IMR-90 (cell line): ENCODE results near the gene PRKAR1B. TPM values are rescaled to one million over a fixed set of nuclear protein-coding genes. Genes with fewer than 3 reads are reported as not detected.

Experiments used
- ATAC-seq: fragments of 200-7000 bp; cut with Tn5 transposase; 2 replicates; pipeline ENCODE4 v1.9.1; 2020; ENCODE audit warnings: low read depth, mild to moderate bottlenecking, moderate library complexity
- BruUV-seq: library from RNA; stranded (reverse); fragments of 400-500 nt; replicated peaks from 2 replicates; lab custom pipeline; 2021; lab: Mats Ljungman, UMichigan
- CTCF ChIA-PET: fragments of 300-600 bp; formaldehyde crosslinking; extraction: SDS; loops from one replicate; lab custom pipeline; 2021; ENCODE audit warnings: antibody characterized with exemption; lab: Yijun Ruan, JAX
- POLR2A ChIA-PET: fragments of 300-600 bp; sonication (Branson Sonifier 250); formaldehyde crosslinking; loops from one replicate; lab custom pipeline; 2022; ENCODE audit warnings: antibody characterized with exemption; ENCODE audit not compliant: unreplicated experiment; lab: Charles Lee
- DNase-seq: peaks from one replicate; pipeline ENCODE4 v3.0.0; 2013
- H2AFZ ChIP-seq: replicated peaks from 2 replicates; pipeline ENCODE3; 2013; ENCODE audit warnings: low read length, mild to moderate bottlenecking; ENCODE audit not compliant: poor library complexity
- H2AK5ac ChIP-seq: 2 replicates; pipeline ENCODE4 v1.6.1; 2013; ENCODE audit warnings: low read depth, low read length, inconsistent platforms
- H2AK9ac ChIP-seq: replicated peaks from 2 replicates; pipeline ENCODE3; 2013; ENCODE audit warnings: mild to moderate bottlenecking, low read depth, low read length, moderate library complexity; ENCODE audit not compliant: poor library complexity
- H2BK120ac ChIP-seq: 2 replicates; pipeline ENCODE4 v1.6.1; 2013; ENCODE audit warnings: low read depth, low read length, inconsistent platforms
- H2BK15ac ChIP-seq: 3 replicates; pipeline ENCODE4 v1.6.1; 2013; ENCODE audit warnings: low read depth, low read length, inconsistent platforms
- H2BK20ac ChIP-seq: 2 replicates; pipeline ENCODE4 v1.6.1; 2013; ENCODE audit warnings: low read depth, mild to moderate bottlenecking, inconsistent platforms, low read length, moderate library complexity
- H2BK5ac ChIP-seq: 2 replicates; pipeline ENCODE4 v1.6.1; 2013; ENCODE audit warnings: mild to moderate bottlenecking, low read depth, low read length, inconsistent platforms; ENCODE audit not compliant: poor library complexity, severe bottlenecking
- H3K14ac ChIP-seq: replicated peaks from 2 replicates; pipeline ENCODE4 v1.6.1; 2013; ENCODE audit warnings: low read depth, low read length, inconsistent platforms
- H3K18ac ChIP-seq: 2 replicates; pipeline ENCODE4 v1.6.1; 2013; ENCODE audit warnings: low read depth, low read length, control low read depth
- H3K23ac ChIP-seq: 2 replicates; pipeline ENCODE4 v1.6.1; 2013; ENCODE audit warnings: low read depth, low read length, inconsistent platforms
- H3K27ac ChIP-seq: 2 replicates; pipeline ENCODE4 v1.5.1; 2013; ENCODE audit warnings: mild to moderate bottlenecking, control low read depth, low read length; ENCODE audit not compliant: insufficient read depth
- H3K27me3 ChIP-seq: 2 replicates; pipeline ENCODE4 v1.6.1; 2013; ENCODE audit warnings: low read length; ENCODE audit not compliant: control insufficient read depth, insufficient read depth
- H3K36me3 ChIP-seq: 2 replicates; pipeline ENCODE4 v1.6.1; 2013; ENCODE audit warnings: low read length, mixed read lengths; ENCODE audit not compliant: control insufficient read depth, insufficient read depth
- H3K4ac ChIP-seq: 2 replicates; pipeline ENCODE4 v1.6.1; 2013; ENCODE audit warnings: low read depth, low read length, inconsistent platforms
- H3K4me1 ChIP-seq: 2 replicates; pipeline ENCODE4 v1.6.1; 2013; ENCODE audit warnings: low read length, mixed read lengths; ENCODE audit not compliant: control insufficient read depth, insufficient read depth
- H3K4me2 ChIP-seq: 2 replicates; pipeline ENCODE4 v1.6.1; 2013; ENCODE audit warnings: low read depth, mild to moderate bottlenecking, control low read depth, low read length, moderate library complexity
- H3K4me3 ChIP-seq: 2 replicates; pipeline ENCODE4 v1.5.1; 2013; ENCODE audit warnings: low read depth, mild to moderate bottlenecking, control low read depth, low read length, moderate library complexity; ENCODE audit not compliant: insufficient read depth
- H3K56ac ChIP-seq: 2 replicates; pipeline ENCODE4 v1.6.1; 2013; ENCODE audit warnings: low read length, inconsistent platforms; ENCODE audit not compliant: insufficient read depth; ENCODE audit errors: extremely low read depth
- H3K79me1 ChIP-seq, 2 experiments: 2 replicates each; pipeline ENCODE4 v1.6.1; 2013; ENCODE audit warnings: low read length in 2 of 2, inconsistent platforms in 1 of 2, low read depth in 1 of 2
- H3K9ac ChIP-seq: 2 replicates; pipeline ENCODE4 v1.6.1; 2013; ENCODE audit warnings: low read depth, low read length, control low read depth
- H3K9me1 ChIP-seq: 2 replicates; pipeline ENCODE4 v1.6.1; 2013; ENCODE audit warnings: low read length, inconsistent platforms; ENCODE audit not compliant: insufficient read depth
- H3K9me3 ChIP-seq: 2 replicates; pipeline ENCODE4 v1.6.1; 2013; ENCODE audit warnings: low read length; ENCODE audit not compliant: control insufficient read depth, insufficient read depth
- H4K20me1 ChIP-seq: 2 replicates; pipeline ENCODE4 v1.6.1; 2013; ENCODE audit warnings: low read length, inconsistent platforms; ENCODE audit not compliant: insufficient read depth
- H4K5ac ChIP-seq: 2 replicates; pipeline ENCODE4 v1.6.1; 2013; ENCODE audit warnings: mild to moderate bottlenecking, low read depth, low read length, control low read depth
- H4K8ac ChIP-seq, 2 experiments: 2 replicates each; pipeline ENCODE4 v1.6.1; 2013; ENCODE audit warnings: low read depth in 2 of 2, low read length in 2 of 2, control low read depth in 1 of 2, inconsistent platforms in 1 of 2
- H4K91ac ChIP-seq: 2 replicates; pipeline ENCODE4 v1.6.1; 2013; ENCODE audit warnings: low read depth, low read length, inconsistent platforms; ENCODE audit not compliant: insufficient read depth
- BHLHE40 ChIP-seq: fragments of 150-350 bp; IDR thresholded peaks from 2 replicates; pipeline ENCODE4 v1.6.1; 2016; ENCODE audit warnings: mild to moderate bottlenecking, low read depth, low read length
- CEBPB ChIP-seq: IDR thresholded peaks from 2 replicates; pipeline ENCODE4 v1.6.1; 2012; ENCODE audit warnings: low read depth, low read length, improper control_type of control experiment
- CHD1 ChIP-seq: IDR thresholded peaks from 2 replicates; pipeline ENCODE4 v1.6.1; 2012; ENCODE audit warnings: low read depth, low read length, improper control_type of control experiment
- CTCF ChIP-seq: conservative IDR thresholded peaks from 2 replicates; pipeline ENCODE4 v1.5.1; 2012; ENCODE audit warnings: mild to moderate bottlenecking, low read depth, low read length, improper control_type of control experiment
- ELK1 ChIP-seq: fragments of 150-350 bp; IDR thresholded peaks from 2 replicates; pipeline ENCODE4 v1.6.1; 2016; ENCODE audit warnings: low read depth, mild to moderate bottlenecking, low read length, moderate library complexity, borderline replicate concordance
- FOS ChIP-seq: fragments of 150-350 bp; IDR thresholded peaks from 2 replicates; pipeline ENCODE4 v1.6.1; 2016; ENCODE audit warnings: low read depth, low read length
- MAFK ChIP-seq: IDR thresholded peaks from 2 replicates; pipeline ENCODE4 v1.6.1; 2012; ENCODE audit warnings: low read depth, low read length, improper control_type of control experiment
- MAZ ChIP-seq: IDR thresholded peaks from 2 replicates; pipeline ENCODE4 v1.6.1; 2012; ENCODE audit warnings: low read depth, mild to moderate bottlenecking, low read length, improper control_type of control experiment, moderate library complexity, borderline replicate concordance
- MXI1 ChIP-seq: IDR thresholded peaks from 2 replicates; pipeline ENCODE4 v1.6.1; 2012; ENCODE audit warnings: low read depth, mild to moderate bottlenecking, low read length, moderate library complexity, borderline replicate concordance
- NFE2L2 ChIP-seq: fragments of 150-350 bp; IDR thresholded peaks from 2 replicates; pipeline ENCODE4 v1.6.1; 2016; ENCODE audit warnings: low read depth, mild to moderate bottlenecking, low read length
- POLR2A ChIP-seq: IDR thresholded peaks from 2 replicates; pipeline ENCODE4 v1.6.1; 2012; ENCODE audit warnings: mild to moderate bottlenecking, low read depth, low read length
- RAD21 ChIP-seq: IDR thresholded peaks from 2 replicates; pipeline ENCODE4 v1.6.1; 2012; ENCODE audit warnings: low read length, improper control_type of control experiment
- RCOR1 ChIP-seq: IDR thresholded peaks from 2 replicates; pipeline ENCODE4 v1.6.1; 2012; ENCODE audit warnings: mild to moderate bottlenecking, low read length, improper control_type of control experiment; ENCODE audit not compliant: insufficient replicate concordance
- RFX5 ChIP-seq: IDR thresholded peaks from 2 replicates; pipeline ENCODE4 v1.8.0; 2012; ENCODE audit warnings: low read depth, mild to moderate bottlenecking, low read length, moderate library complexity
- SMC3 ChIP-seq: fragments of 150-350 bp; IDR thresholded peaks from 2 replicates; pipeline ENCODE4 v1.6.1; 2016; ENCODE audit warnings: low read depth, mild to moderate bottlenecking, antibody characterized with exemption, low read length, moderate library complexity
- USF2 ChIP-seq: fragments of 150-350 bp; IDR thresholded peaks from 2 replicates; pipeline ENCODE4 v1.6.1; 2017; ENCODE audit warnings: mild to moderate bottlenecking, antibody characterized with exemption, low read length, low read depth
- WGBS, 2 experiments: methylation state at CpG; one replicate each; pipeline versions ENCODE4 v1.1.5 to v1.1.7; 2013; ENCODE audit warnings: missing lambda C conversion rate in 2 of 2; ENCODE audit not compliant: insufficient read length in 1 of 2; ENCODE audit errors: extremely low coverage in 2 of 2; 5-methylcytosine and 5-hydroxymethylcytosine counted together
- dilution Hi-C: fragments of 300-500 bp; cut with HindIII; formaldehyde crosslinking; loops from one replicate; pipeline ENCODE4 v1.14.3; 2018; ENCODE audit warnings: low sequenced_read_pairs; ENCODE audit not compliant: unreplicated experiment
- in situ Hi-C: fragments of 300-500 bp; cut with MboI; formaldehyde crosslinking; loops from 3 replicates; pipeline ENCODE4 v1.14.3; 2019; ENCODE audit warnings: low sequenced_read_pairs, inconsistent platforms, mixed read lengths
- intact Hi-C: fragments of 100-400 bp; cut with micrococcal nuclease; formaldehyde crosslinking; loops from 2 replicates; pipeline ENCODE4 v1.10.0; 2022
- polyA plus RNA-seq, 3 experiments: library from polyadenylated mRNA; depleted of rRNA; stranded (reverse); fragments of >200 nt; gene quantifications; 2 replicates each; pipeline ENCODE4 v1.2.3, GENCODE V29; 2012; ENCODE audit warnings: low replicate concordance in 1 of 3
- total RNA-seq: library from RNA; depleted of rRNA; stranded (reverse); fragments of >200 nt; gene quantifications from 2 replicates; pipeline ENCODE4 v1.2.3, GENCODE V29; 2012

PRKAR1B gene
- total and polyA plus RNA-seq, 2 of the 4 experiments (the other 2 are of a cell fraction) = 15.2 to 20.2 TPM

- Histone ChIP-seq H3K18ac (no peak overlapping the region), H3K14ac (no peak overlapping the region), H3K27me3 (peaks cover 3% of the 10 kb centered on the region), H2BK5ac (no peak overlapping the region), H3K79me1 (peaks cover 0 to 32% of the 10 kb centered on the region in 2 experiments; a peak in 3 of 4 replicates), H3K4ac (0 out of 2 replicates have a peak overlapping the region, but pooled peaks have one; percentile 9), H4K5ac (no peak overlapping the region), H2BK15ac (no peak overlapping the region), H3K36me3 (0 out of 2 replicates have a peak, but pooled peaks cover 1% of the 10 kb centered on the region), H2AK5ac (no peak overlapping the region), H2BK120ac (no peak overlapping the region), H3K23ac (no peak overlapping the region), H2AK9ac (no peak overlapping the region), H4K8ac (no peak overlapping the region), H2BK20ac (no peak overlapping the region), H3K4me2 (no peak overlapping the region), H4K91ac (no peak overlapping the region; the same call in 1 of the 2 replicates), H3K4me3 (no peak overlapping the region), H3K27ac (no peak overlapping the region), H3K9me1 (peaks cover 6% of the 10 kb centered on the region; the same call in 1 of the 2 replicates), H2AFZ (no peak overlapping the region), H3K9ac (no peak overlapping the region), H4K20me1 (no peaks in the 10 kb centered on the region; the same call in 1 of the 2 replicates), H3K4me1 (peaks cover 4% of the 10 kb centered on the region), H3K9me3 (no peaks in the 10 kb centered on the region), H3K56ac (no peak overlapping the region)
- in situ Hi-C loops = no loop called here
- WGBS, 2 experiments = 80% methylated on average over 2 of the region's 10 CpGs; no CpG with 5 or more reads in 1 of the 2 experiments
- ATAC-seq = no peak
- POLR2A ChIA-PET = no interaction called here
- dilution Hi-C loops = no loop called here
- no TSS peak for BruUV-seq
- CTCF ChIA-PET = no interaction called here
- TF ChIP-seq USF2 (no peak), BHLHE40 (no peak), MXI1 (no peak), CEBPB (no peak), NFE2L2 (no peak), POLR2A (no peak), RFX5 (no peak), SMC3 (no peak), RAD21 (no peak), MAFK (no peak), CHD1 (no peak), ELK1 (no peak), RCOR1 (no peak), FOS (no peak), MAZ (no peak), CTCF (no peak)
- no peak for DNase-seq
- intact Hi-C loops = loop anchor here (1.0 to 10.0 kb wide), 3 partner anchors 43 to 359 kb away; partner anchors contain the start of genes DNAAF5, GET4 and PRKAR1B
These were observed 211.5 kb downstream of the PRKAR1B start for GRCh38 chr7:515628-516027.
